Ishikawa (cell line): ENCODE data around the gene EDNRB.

ENCODE experiments used
- CEBPB ChIP-seq: IDR thresholded peaks from 2 replicates; pipeline ENCODE4 v1.6.1; 2012
- CREB1 ChIP-seq: IDR thresholded peaks from 2 replicates; pipeline ENCODE4 v1.6.1; 2012; ENCODE audit warnings: low read depth
- EGR1 ChIP-seq: IDR thresholded peaks from 2 replicates; pipeline ENCODE4 v1.6.1; 2012
- EP300 ChIP-seq: IDR thresholded peaks from 2 replicates; pipeline ENCODE4 v1.6.1; 2012; ENCODE audit warnings: borderline replicate concordance
- FOXM1 ChIP-seq: IDR thresholded peaks from 2 replicates; pipeline ENCODE4 v1.6.1; 2012; ENCODE audit warnings: low read depth, borderline replicate concordance
- MAX ChIP-seq: IDR thresholded peaks from 2 replicates; pipeline ENCODE4 v1.6.1; 2012
- RAD21 ChIP-seq: IDR thresholded peaks from 2 replicates; pipeline ENCODE4 v1.6.1; 2012; ENCODE audit warnings: low read depth
- REST ChIP-seq: IDR thresholded peaks from 2 replicates; pipeline ENCODE4 v1.6.1; 2012; ENCODE audit warnings: low read depth, mild to moderate bottlenecking
- TAF1 ChIP-seq: IDR thresholded peaks from 2 replicates; pipeline ENCODE4 v1.6.1; 2012; ENCODE audit warnings: low read depth, mild to moderate bottlenecking
- TCF12 ChIP-seq: IDR thresholded peaks from 2 replicates; pipeline ENCODE4 v1.6.1; 2012; ENCODE audit warnings: low read depth
- TEAD4 ChIP-seq: IDR thresholded peaks from 2 replicates; pipeline ENCODE4 v1.6.1; 2012
- USF1 ChIP-seq: IDR thresholded peaks from 2 replicates; pipeline ENCODE4 v1.6.1; 2012
- YY1 ChIP-seq: IDR thresholded peaks from 2 replicates; pipeline ENCODE4 v1.6.1; 2012; ENCODE audit warnings: low read depth
- ZBTB7A ChIP-seq: IDR thresholded peaks from 2 replicates; pipeline ENCODE4 v1.6.1; 2012; ENCODE audit warnings: low read depth

- no peak for TF ChIP-seq CEBPB
- TF ChIP-seq CREB1 = no peak
- no peak for TF ChIP-seq MAX
- TF ChIP-seq REST = no peak
- no peak for TF ChIP-seq USF1
- no peak for TF ChIP-seq RAD21
- TF ChIP-seq TCF12 = no peak
- TF ChIP-seq ZBTB7A = no peak
- TF ChIP-seq TEAD4 = no peak
- no peak for TF ChIP-seq YY1
- TF ChIP-seq EP300 = no peak
- no peak for TF ChIP-seq FOXM1
- no peak for TF ChIP-seq TAF1
- TF ChIP-seq EGR1 = no peak
Measured at GRCh38 chr13:77911751-77912150, 6.9 kb downstream of the EDNRB start.
